Natural killer cell (primary cell): ENCODE results near the gene HOXC5. TPM values are rescaled to one million over a fixed set of nuclear protein-coding genes. Genes with fewer than 3 reads are reported as not detected.

Source experiments
- ATAC-seq, 3 donors: fragments of 150-1000 bp in 2 of 3; fragments of 200-7000 bp in 1 of 3; cut with Tn5 transposase; 1 replicate in 1 of 3; 2 replicates in 2 of 3; pipeline ENCODE4 v1.10.0; 2021; ENCODE audit warnings: mild to moderate bottlenecking in 2 of 3, moderate library complexity in 2 of 3
- DNase-seq, 2 donors: peaks; one replicate each; pipeline versions ENCODE4 v3.0.0 to v3.0.0-alpha.2; 2013 to 2021; ENCODE audit warnings: mixed read lengths in 1 of 2
- H3K27ac ChIP-seq: one replicate; pipeline ENCODE4 v1.5.1; 2013; ENCODE audit warnings: mild to moderate bottlenecking, low read length
- H3K27me3 ChIP-seq: one replicate; pipeline ENCODE4 v1.6.1; 2013; ENCODE audit warnings: low read length; ENCODE audit not compliant: control insufficient read depth, insufficient read depth
- H3K36me3 ChIP-seq: one replicate; pipeline ENCODE4 v1.6.1; 2013; ENCODE audit warnings: low read length; ENCODE audit not compliant: control insufficient read depth, insufficient read depth
- H3K4me1 ChIP-seq: one replicate; pipeline ENCODE4 v1.6.1; 2013; ENCODE audit warnings: low read length; ENCODE audit not compliant: control insufficient read depth, insufficient read depth
- H3K4me3 ChIP-seq: one replicate; pipeline ENCODE4 v1.5.1; 2013; ENCODE audit warnings: low read length
- H3K9me3 ChIP-seq: one replicate; pipeline ENCODE4 v1.6.1; 2013; ENCODE audit warnings: low read length; ENCODE audit not compliant: control insufficient read depth, insufficient read depth
- H3K27ac Mint-ChIP-seq, 2 donors: one replicate each; pipeline ENCODE4 v1.8.0; 2022; ENCODE audit warnings: mild to moderate bottlenecking in 2 of 2, mixed read lengths in 2 of 2, moderate library complexity in 1 of 2
- H3K27me3 Mint-ChIP-seq, 2 donors: one replicate each; pipeline ENCODE4 v1.8.0; 2022; ENCODE audit warnings: low read depth in 2 of 2, mixed read lengths in 2 of 2
- H3K36me3 Mint-ChIP-seq: one replicate; pipeline ENCODE4 v1.8.0; 2022; ENCODE audit warnings: mixed read lengths
- H3K4me1 Mint-ChIP-seq, 2 donors: one replicate each; pipeline ENCODE4 v1.8.0; 2022; ENCODE audit warnings: mixed read lengths in 2 of 2
- H3K4me3 Mint-ChIP-seq: one replicate; pipeline ENCODE4 v1.8.0; 2022; ENCODE audit warnings: mild to moderate bottlenecking, moderate library complexity, mixed read lengths
- H3K9me3 Mint-ChIP-seq, 2 donors: one replicate each; pipeline ENCODE4 v1.8.0; 2022; ENCODE audit warnings: mixed read lengths in 2 of 2
- WGBS: methylation state at CpG from one replicate; pipeline ENCODE4 v1.1.7; 2013; ENCODE audit warnings: missing lambda C conversion rate; ENCODE audit not compliant: insufficient coverage; 5-methylcytosine and 5-hydroxymethylcytosine counted together
- intact Hi-C: fragments of 100-400 bp; cut with micrococcal nuclease; formaldehyde crosslinking; loops from one replicate; pipeline ENCODE4 v1.14.2; 2022
- total RNA-seq, 4 donors: library from RNA; stranded (reverse); fragments of 120-200 nt in 1 of 4; gene quantifications; one replicate each; pipeline versions ENCODE4 v1.2.3 to v1.2.4, GENCODE V29; 2013 to 2022
- TF ChIP-seq, protein P1 (sequence below): fragments of 200-600 bp; IDR thresholded peaks from one replicate; pipeline ENCODE4 v1.8.0; 2022; ENCODE audit warnings: antibody characterized with exemption

The HOXC5 gene
- total RNA-seq, 3 donors from 2014 or later (not counting 1 experiment from before 2014, with no cell fraction given): 0.20 TPM; not detected in 2

DNA sequence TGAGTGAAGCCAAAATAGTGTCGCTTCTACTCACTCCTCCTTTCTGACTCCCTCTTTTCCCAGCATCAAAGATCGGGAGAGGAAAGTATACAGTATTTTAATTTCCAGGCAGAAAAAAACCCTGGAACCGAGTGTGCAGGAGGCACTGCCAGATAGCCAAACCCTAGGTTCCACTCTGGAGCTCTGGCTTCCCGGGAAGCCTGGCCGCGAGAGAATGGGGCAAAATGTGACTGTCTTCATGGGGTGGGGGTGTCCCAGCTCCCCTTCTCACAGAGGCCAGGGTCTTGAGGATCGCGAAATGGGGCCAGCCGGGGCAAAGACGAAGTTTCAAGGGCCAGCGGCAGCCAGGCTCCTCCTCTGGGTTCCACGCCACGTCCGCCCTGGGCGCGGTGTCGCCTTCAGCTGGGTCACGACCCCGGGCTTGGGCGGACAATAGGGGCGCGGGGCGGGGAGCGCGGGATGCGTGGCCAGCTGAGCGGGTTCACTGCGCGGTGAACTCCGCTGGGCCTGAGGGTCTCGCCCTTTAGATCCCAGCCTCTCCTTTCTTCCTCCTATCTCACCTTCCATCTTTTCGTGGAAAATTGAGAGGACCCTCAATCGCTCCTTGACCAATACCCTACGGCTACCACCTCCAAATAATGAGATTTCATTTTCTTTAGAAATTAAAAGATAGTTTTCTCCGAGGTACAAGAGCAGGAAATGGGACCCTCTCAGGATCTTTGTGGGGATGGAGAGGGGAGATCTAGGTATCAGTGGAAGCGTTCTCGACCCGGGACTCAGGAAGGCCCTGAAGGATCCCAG lies 27.5 kb downstream of the HOXC5 start:
- ATAC-seq (no peak), DNase-seq (no peak)
- Histone ChIP-seq H3K4me3 (no peak overlapping the region), H3K27ac (no peak overlapping the region), H3K36me3 (no peaks in the 10 kb centered on the region), H3K27me3 (peaks cover 22% of the 10 kb centered on the region), H3K9me3 (no peaks in the 10 kb centered on the region), H3K4me1 (no peaks in the 10 kb centered on the region)
- TF ChIP-seq, protein P1, sequence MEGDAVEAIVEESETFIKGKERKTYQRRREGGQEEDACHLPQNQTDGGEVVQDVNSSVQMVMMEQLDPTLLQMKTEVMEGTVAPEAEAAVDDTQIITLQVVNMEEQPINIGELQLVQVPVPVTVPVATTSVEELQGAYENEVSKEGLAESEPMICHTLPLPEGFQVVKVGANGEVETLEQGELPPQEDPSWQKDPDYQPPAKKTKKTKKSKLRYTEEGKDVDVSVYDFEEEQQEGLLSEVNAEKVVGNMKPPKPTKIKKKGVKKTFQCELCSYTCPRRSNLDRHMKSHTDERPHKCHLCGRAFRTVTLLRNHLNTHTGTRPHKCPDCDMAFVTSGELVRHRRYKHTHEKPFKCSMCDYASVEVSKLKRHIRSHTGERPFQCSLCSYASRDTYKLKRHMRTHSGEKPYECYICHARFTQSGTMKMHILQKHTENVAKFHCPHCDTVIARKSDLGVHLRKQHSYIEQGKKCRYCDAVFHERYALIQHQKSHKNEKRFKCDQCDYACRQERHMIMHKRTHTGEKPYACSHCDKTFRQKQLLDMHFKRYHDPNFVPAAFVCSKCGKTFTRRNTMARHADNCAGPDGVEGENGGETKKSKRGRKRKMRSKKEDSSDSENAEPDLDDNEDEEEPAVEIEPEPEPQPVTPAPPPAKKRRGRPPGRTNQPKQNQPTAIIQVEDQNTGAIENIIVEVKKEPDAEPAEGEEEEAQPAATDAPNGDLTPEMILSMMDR: no peak
- Mint-ChIP-seq H3K9me3 (no peaks in the 10 kb centered on the region), H3K36me3 (no peaks in the 10 kb centered on the region), H3K27ac (no peak overlapping the region), H3K4me1 (no peaks in the 10 kb centered on the region), H3K27me3 (peaks cover 60 to 73% of the 10 kb centered on the region in 2 donors), H3K4me3 (no peak overlapping the region)
- 31% methylated on average over 33 of the region's 38 CpGs for WGBS
- intact Hi-C loops: no loop called here

DNA sequence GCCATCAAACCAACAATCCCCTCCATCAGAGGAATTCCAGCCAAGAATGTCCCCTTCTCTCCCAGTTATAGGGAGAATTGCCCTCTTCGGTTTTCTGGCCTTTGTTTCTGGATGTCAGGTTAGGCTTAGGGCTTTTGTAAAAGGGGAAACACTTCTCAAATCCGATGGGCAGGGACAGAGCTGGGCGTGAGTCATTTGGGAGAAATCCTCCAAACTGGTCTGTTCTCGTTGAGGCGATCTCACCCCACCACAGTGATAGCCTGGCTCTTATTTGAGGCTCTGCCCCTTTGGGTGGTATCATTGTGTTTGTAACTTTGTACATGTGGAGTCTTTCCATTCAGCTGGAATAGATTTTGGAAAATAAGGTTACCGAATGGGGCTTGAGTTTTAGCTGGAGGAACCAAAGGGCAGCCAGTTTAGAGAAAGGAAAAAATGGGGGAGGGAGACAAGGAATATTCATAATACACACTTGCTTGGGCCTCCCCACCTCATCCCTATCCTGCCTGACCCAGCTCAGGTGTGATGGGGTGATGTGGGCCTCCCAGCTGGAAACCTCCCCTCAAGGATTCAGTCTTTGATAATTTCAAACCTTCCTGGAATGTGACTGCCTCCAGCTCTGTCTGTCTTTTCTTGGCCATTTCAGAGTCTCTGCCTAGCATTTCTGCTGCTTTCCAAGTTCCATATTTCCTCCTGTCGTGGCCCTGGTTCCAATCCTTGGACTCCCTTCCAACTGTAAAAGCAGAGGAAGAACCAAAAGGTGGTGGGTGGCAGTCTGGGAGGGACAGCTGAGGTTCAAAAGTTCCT lies 28.3 kb downstream of the HOXC5 start:
- Histone ChIP-seq H3K27ac (no peak overlapping the region), H3K27me3 (peaks cover 25% of the 10 kb centered on the region), H3K4me3 (no peak overlapping the region), H3K36me3 (no peaks in the 10 kb centered on the region), H3K4me1 (no peaks in the 10 kb centered on the region), H3K9me3 (no peaks in the 10 kb centered on the region)
- no peak for DNase-seq
- no peaks in the 10 kb centered on the region for H3K9me3 Mint-ChIP-seq
- H3K36me3 Mint-ChIP-seq: no peaks in the 10 kb centered on the region
- no peak overlapping the region for H3K4me3 Mint-ChIP-seq
- no peak overlapping the region for H3K27ac Mint-ChIP-seq
- H3K4me1 Mint-ChIP-seq: no peaks in the 10 kb centered on the region
- H3K27me3 Mint-ChIP-seq: peaks cover 60 to 71% of the 10 kb centered on the region in 2 donors
- TF ChIP-seq, protein P1: no peak
- WGBS: 71% methylated on average over 6 of the region's 7 CpGs
- intact Hi-C loops: no loop called here
- ATAC-seq: no peak

DNA sequence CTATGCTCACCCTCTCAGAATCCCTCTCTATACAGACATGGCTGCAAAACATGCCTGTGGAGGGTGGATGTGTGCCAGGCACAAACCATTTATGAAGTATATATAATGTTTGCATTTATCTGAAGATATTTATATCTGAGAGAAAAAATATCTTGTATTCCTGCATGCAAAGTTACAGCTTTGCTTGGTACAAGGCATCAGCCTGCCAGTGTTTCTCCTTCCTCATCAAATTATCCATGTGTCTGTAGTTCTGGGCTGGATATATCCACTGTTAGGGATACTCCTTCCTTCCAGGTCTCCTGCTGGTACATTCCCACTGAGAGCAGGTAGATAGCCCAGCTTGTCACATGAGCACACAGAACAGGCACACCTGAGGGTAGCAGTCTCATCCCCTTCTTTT lies 32.8 kb downstream of the HOXC5 start:
- Histone ChIP-seq H3K36me3 (no peaks in the 10 kb centered on the region), H3K27me3 (peaks cover 23% of the 10 kb centered on the region), H3K4me1 (no peaks in the 10 kb centered on the region), H3K9me3 (no peaks in the 10 kb centered on the region), H3K27ac (no peak overlapping the region), H3K4me3 (no peak overlapping the region)
- ATAC-seq (no peak), DNase-seq (no peak)
- TF ChIP-seq, protein P1: no peak
- peaks cover 33 to 40% of the 10 kb centered on the region in 2 donors for H3K27me3 Mint-ChIP-seq
- no peak overlapping the region for H3K27ac Mint-ChIP-seq
- intact Hi-C loops: no loop called here
- no peaks in the 10 kb centered on the region for H3K36me3 Mint-ChIP-seq
- no peaks in the 10 kb centered on the region for H3K4me1 Mint-ChIP-seq
- no peak overlapping the region for H3K4me3 Mint-ChIP-seq
- H3K9me3 Mint-ChIP-seq: no peaks in the 10 kb centered on the region
